SK-N-SH (cell line): Measurements from ENCODE around the gene SPAG6. TPM values are rescaled to one million over a fixed set of nuclear protein-coding genes. Genes with fewer than 3 reads are reported as not detected.

Experiments used
- CTCF ChIA-PET: fragments of 300-600, 350-600 bp; formaldehyde crosslinking; extraction: SDS; loops from one replicate; lab custom pipeline; 2021; lab: Yijun Ruan, JAX
- POLR2A ChIA-PET: fragments of 350-600 bp; sonication (Branson Sonifier 250); formaldehyde crosslinking; extraction: SDS; loops from one replicate; lab custom pipeline; 2020; ENCODE audit warnings: antibody characterized with exemption, inconsistent platforms; lab: Yijun Ruan, JAX
- DNase-seq: peaks from one replicate; pipeline ENCODE4 v3.0.0; 2012
- H2AFZ ChIP-seq: fragments of 200-600 bp; sonication (generic); 2 replicates; pipeline ENCODE4 v1.8.1; 2016; ENCODE audit warnings: antibody characterized with exemption, mild to moderate bottlenecking, low read depth
- H3F3A ChIP-seq: fragments of 200-600 bp; sonication (generic); replicated peaks from 2 replicates; pipeline ENCODE3; 2016; ENCODE audit warnings: antibody characterized with exemption, mild to moderate bottlenecking; ENCODE audit not compliant: insufficient read depth
- H3K27ac ChIP-seq, 2 experiments: fragments of 200-500 bp in 1 of 2; fragments of 200-600 bp in 1 of 2; sonication (Bioruptor generic) in 1 of 2; sonication (generic), shearing (Covaris generic) in 1 of 2; 2 replicates each; pipeline versions ENCODE4 v1.5.1 to v1.6.1; 2014 to 2016; ENCODE audit warnings: low read depth in 2 of 2, inconsistent platforms in 1 of 2, low read length in 1 of 2, mild to moderate bottlenecking in 1 of 2, mixed read lengths in 1 of 2
- H3K27me3 ChIP-seq: fragments of 200-600 bp; sonication (generic), shearing (Covaris generic); 2 replicates; pipeline ENCODE4 v1.6.1; 2016; ENCODE audit warnings: mixed run types; ENCODE audit not compliant: insufficient read depth
- H3K36me3 ChIP-seq, 2 experiments: fragments of 200-500 bp in 1 of 2; fragments of 200-600 bp in 1 of 2; sonication (Bioruptor generic) in 1 of 2; sonication (generic) in 1 of 2; replicated peaks in 1 of 2; 2 replicates each; pipeline versions ENCODE3 to v1.5.1; 2014 to 2016; ENCODE audit warnings: low read length in 1 of 2, mild to moderate bottlenecking in 1 of 2; ENCODE audit not compliant: insufficient read depth in 2 of 2, control insufficient read depth in 1 of 2
- H3K4me1 ChIP-seq, 2 experiments: fragments of 200-500 bp in 1 of 2; fragments of 200-600 bp in 1 of 2; sonication (Bioruptor generic) in 1 of 2; sonication (generic), shearing (Covaris generic) in 1 of 2; 2 replicates each; pipeline versions ENCODE4 v1.5.1 to v1.6.1; 2014 to 2016; ENCODE audit warnings: low read depth in 1 of 2, low read length in 1 of 2, mixed run types in 1 of 2; ENCODE audit not compliant: insufficient read depth in 2 of 2, control insufficient read depth in 1 of 2
- H3K4me2 ChIP-seq: fragments of 200-600 bp; sonication (generic), shearing (Covaris generic); 2 replicates; pipeline ENCODE4 v1.6.1; 2017; ENCODE audit warnings: mixed run types
- H3K4me3 ChIP-seq, 2 experiments: fragments of 200-500 bp in 1 of 2; fragments of 200-600 bp in 1 of 2; sonication (Bioruptor generic) in 1 of 2; sonication (generic), shearing (Covaris generic) in 1 of 2; 2 replicates each; pipeline versions ENCODE4 v1.5.1 to v1.8.1; 2014 to 2016; ENCODE audit warnings: low read depth in 2 of 2, inconsistent platforms in 1 of 2, low read length in 1 of 2, mild to moderate bottlenecking in 1 of 2, mixed read lengths in 1 of 2, moderate library complexity in 1 of 2
- H3K79me2 ChIP-seq: fragments of 200-600 bp; sonication (generic); 2 replicates; pipeline ENCODE4 v1.8.1; 2017; ENCODE audit warnings: mild to moderate bottlenecking; ENCODE audit not compliant: insufficient read depth
- H3K9ac ChIP-seq: fragments of 200-600 bp; sonication (generic); 2 replicates; pipeline ENCODE4 v1.6.1; 2017; ENCODE audit warnings: mixed run types
- H3K9me2 ChIP-seq: fragments of 200-600 bp; sonication (generic); 2 replicates; pipeline ENCODE4 v1.6.1; 2017; ENCODE audit warnings: mixed run types
- H3K9me3 ChIP-seq: fragments of 200-600 bp; sonication (generic); 2 replicates; pipeline ENCODE4 v1.6.1; 2017; ENCODE audit warnings: mixed run types, mild to moderate bottlenecking, moderate library complexity
- H4K20me1 ChIP-seq: fragments of 200-600 bp; sonication (generic); 2 replicates; pipeline ENCODE4 v1.6.1; 2017; ENCODE audit warnings: mild to moderate bottlenecking, mixed run types; ENCODE audit not compliant: insufficient read depth
- CHD2 ChIP-seq: fragments of 150-350 bp; IDR thresholded peaks from 2 replicates; pipeline ENCODE4 v1.6.1; 2018; ENCODE audit warnings: low read length; ENCODE audit not compliant: partially characterized antibody
- ELF1 ChIP-seq: IDR thresholded peaks from 2 replicates; pipeline ENCODE4 v1.4.0; 2012
- GATA2 ChIP-seq: sonication (generic); formaldehyde crosslinking; IDR thresholded peaks from 2 replicates; pipeline ENCODE4 v1.5.0; 2020; ENCODE audit warnings: mild to moderate bottlenecking, missing genetic modification reagents
- MEF2A ChIP-seq: IDR thresholded peaks from 2 replicates; pipeline ENCODE4 v1.4.0; 2012; ENCODE audit warnings: low read depth, borderline replicate concordance
- NFIC ChIP-seq: IDR thresholded peaks from 2 replicates; pipeline ENCODE4 v1.4.0; 2012; ENCODE audit warnings: borderline replicate concordance
- NRF1 ChIP-seq: IDR thresholded peaks from 2 replicates; pipeline ENCODE4 v1.6.1; 2012; ENCODE audit warnings: low read depth, mild to moderate bottlenecking, low read length
- POLR2AphosphoS5 ChIP-seq: IDR thresholded peaks from 2 replicates; pipeline ENCODE4 v1.6.1; 2012; ENCODE audit warnings: low read depth, low read length
- RAD21 ChIP-seq: IDR thresholded peaks from 2 replicates; pipeline ENCODE4 v1.6.1; 2012; ENCODE audit warnings: mild to moderate bottlenecking, low read length
- RCOR1 ChIP-seq: fragments of 150-350 bp; IDR thresholded peaks from 2 replicates; pipeline ENCODE4 v1.6.1; 2017; ENCODE audit warnings: antibody characterized with exemption, low read length
- RXRA ChIP-seq: IDR thresholded peaks from 2 replicates; pipeline ENCODE4 v1.4.0; 2012; ENCODE audit warnings: low read depth, mild to moderate bottlenecking, borderline replicate concordance
- SMC3 ChIP-seq: IDR thresholded peaks from 2 replicates; pipeline ENCODE4 v1.6.1; 2012; ENCODE audit warnings: low read depth, low read length, improper control_type of control experiment
- TCF12 ChIP-seq: IDR thresholded peaks from 2 replicates; pipeline ENCODE4 v1.4.0; 2012
- TEAD4 ChIP-seq: IDR thresholded peaks from 2 replicates; pipeline ENCODE4 v1.4.0; 2012; ENCODE audit warnings: mild to moderate bottlenecking, borderline replicate concordance; ENCODE audit not compliant: insufficient read depth
- WGBS: methylation state at CpG from one replicate; pipeline ENCODE4 v1.1.6; 2017; ENCODE audit warnings: low lambda C conversion rate; 5-methylcytosine and 5-hydroxymethylcytosine counted together
- polyA plus RNA-seq, 3 experiments: library from polyadenylated mRNA; depleted of rRNA; stranded (reverse); fragments of >200 nt; gene quantifications; 2 replicates each; pipeline ENCODE4 v1.2.3, GENCODE V29; 2012
- TF ChIP-seq, protein P1 (sequence below): IDR thresholded peaks from 2 replicates; pipeline ENCODE4; 2012
- TF ChIP-seq, protein P2 (sequence below): fragments of 150-350 bp; IDR thresholded peaks from 2 replicates; pipeline ENCODE4 v1.6.1; 2016; ENCODE audit warnings: mild to moderate bottlenecking, low read depth, low read length
- TF ChIP-seq, protein P3 (sequence below): fragments of 150-350 bp; IDR thresholded peaks from 2 replicates; pipeline ENCODE4 v1.6.1; 2017; ENCODE audit warnings: antibody characterized with exemption, low read length, low read depth, borderline replicate concordance

The SPAG6 gene
- polyA plus RNA-seq, 1 of the 3 experiments (the other 2 are of a cell fraction): 0.77 TPM

- POLR2A ChIA-PET: no interaction called here
- no peak overlapping the region for H3K27ac ChIP-seq
- H3K9me3 ChIP-seq: no peaks in the 10 kb centered on the region
- WGBS: 95% methylated on average over 5 of the region's 5 CpGs
- peaks cover 17 to 25% of the 10 kb centered on the region in 2 experiments for H3K36me3 ChIP-seq
- no peak overlapping the region for H3K4me2 ChIP-seq
- CTCF ChIA-PET: interaction anchor here (1.1 kb wide), 1 partner anchor 664 kb away, joined by 3 read pairs; no protein-coding TSS in a partner anchor
- no peak overlapping the region for H2AFZ ChIP-seq
- no peak for TF ChIP-seq GATA2 (CRISPR knock-in tag)
- TF ChIP-seq ELF1: no peak
- TF ChIP-seq, protein P1, sequence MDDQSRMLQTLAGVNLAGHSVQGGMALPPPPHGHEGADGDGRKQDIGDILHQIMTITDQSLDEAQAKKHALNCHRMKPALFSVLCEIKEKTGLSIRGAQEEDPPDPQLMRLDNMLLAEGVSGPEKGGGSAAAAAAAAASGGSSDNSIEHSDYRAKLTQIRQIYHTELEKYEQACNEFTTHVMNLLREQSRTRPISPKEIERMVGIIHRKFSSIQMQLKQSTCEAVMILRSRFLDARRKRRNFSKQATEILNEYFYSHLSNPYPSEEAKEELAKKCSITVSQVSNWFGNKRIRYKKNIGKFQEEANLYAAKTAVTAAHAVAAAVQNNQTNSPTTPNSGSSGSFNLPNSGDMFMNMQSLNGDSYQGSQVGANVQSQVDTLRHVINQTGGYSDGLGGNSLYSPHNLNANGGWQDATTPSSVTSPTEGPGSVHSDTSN: no peak
- TF ChIP-seq, protein P2, sequence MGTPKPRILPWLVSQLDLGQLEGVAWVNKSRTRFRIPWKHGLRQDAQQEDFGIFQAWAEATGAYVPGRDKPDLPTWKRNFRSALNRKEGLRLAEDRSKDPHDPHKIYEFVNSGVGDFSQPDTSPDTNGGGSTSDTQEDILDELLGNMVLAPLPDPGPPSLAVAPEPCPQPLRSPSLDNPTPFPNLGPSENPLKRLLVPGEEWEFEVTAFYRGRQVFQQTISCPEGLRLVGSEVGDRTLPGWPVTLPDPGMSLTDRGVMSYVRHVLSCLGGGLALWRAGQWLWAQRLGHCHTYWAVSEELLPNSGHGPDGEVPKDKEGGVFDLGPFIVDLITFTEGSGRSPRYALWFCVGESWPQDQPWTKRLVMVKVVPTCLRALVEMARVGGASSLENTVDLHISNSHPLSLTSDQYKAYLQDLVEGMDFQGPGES: no peak
- no peak for TF ChIP-seq NFIC
- TF ChIP-seq CHD2: no peak
- no peak for TF ChIP-seq SMC3
- no peak for TF ChIP-seq RCOR1
- no peak for TF ChIP-seq TEAD4
- TF ChIP-seq NRF1: no peak
- no peak for TF ChIP-seq RXRA
- no peak for TF ChIP-seq RAD21
- peaks cover 15% of the 10 kb centered on the region for H3F3A ChIP-seq
- peaks cover 11% of the 10 kb centered on the region for H3K27me3 ChIP-seq
- H3K4me1 ChIP-seq: peaks cover 0 to 14% of the 10 kb centered on the region in 2 experiments; a peak in 2 of 4 replicates
- H3K79me2 ChIP-seq: peaks cover 30% of the 10 kb centered on the region
- H3K9ac ChIP-seq: no peak overlapping the region
- no peaks in the 10 kb centered on the region for H3K9me2 ChIP-seq
- H3K4me3 ChIP-seq: no peak overlapping the region
- H4K20me1 ChIP-seq: peaks cover 23% of the 10 kb centered on the region
- DNase-seq: no peak
These were observed 21.6 kb upstream of the SPAG6 start for GRCh38 chr10:22323538-22324305.

GRCh38 chr10:22324413-22324812, 20.9 kb upstream of the SPAG6 start:
- no peak for TF ChIP-seq GATA2 (CRISPR knock-in tag)
- no peak for TF ChIP-seq TCF12
- no peak for TF ChIP-seq POLR2AphosphoS5
- no peak for TF ChIP-seq MEF2A
- no peak for TF ChIP-seq TEAD4
- TF ChIP-seq, protein P3, sequence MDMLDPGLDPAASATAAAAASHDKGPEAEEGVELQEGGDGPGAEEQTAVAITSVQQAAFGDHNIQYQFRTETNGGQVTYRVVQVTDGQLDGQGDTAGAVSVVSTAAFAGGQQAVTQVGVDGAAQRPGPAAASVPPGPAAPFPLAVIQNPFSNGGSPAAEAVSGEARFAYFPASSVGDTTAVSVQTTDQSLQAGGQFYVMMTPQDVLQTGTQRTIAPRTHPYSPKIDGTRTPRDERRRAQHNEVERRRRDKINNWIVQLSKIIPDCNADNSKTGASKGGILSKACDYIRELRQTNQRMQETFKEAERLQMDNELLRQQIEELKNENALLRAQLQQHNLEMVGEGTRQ: no peak
- Histone ChIP-seq H3K27me3 (peaks cover 11% of the 10 kb centered on the region), H3F3A (peaks cover 11% of the 10 kb centered on the region), H3K9me3 (no peaks in the 10 kb centered on the region), H3K9me2 (no peaks in the 10 kb centered on the region), H3K79me2 (peaks cover 27% of the 10 kb centered on the region), H3K4me1 (peaks cover 0 to 14% of the 10 kb centered on the region in 2 experiments; a peak in 2 of 4 replicates), H3K4me3 (no peak overlapping the region; a peak in 1 of 4 replicates), H3K4me2 (peak overlapping the region; percentile 80; the same call in 1 of the 2 replicates), H2AFZ (no peak overlapping the region), H3K27ac (no peak overlapping the region), H3K36me3 (peaks cover 23 to 29% of the 10 kb centered on the region in 2 experiments), H4K20me1 (peaks cover 23% of the 10 kb centered on the region), H3K9ac (no peak overlapping the region)
- 91% methylated on average over 4 of the region's 4 CpGs for WGBS
- ChIA-PET POLR2A (interaction anchor here (0.9 to 1.4 kb wide), 2 partner anchors 8 to 230 kb away, joined by 3 to 5 read pairs; partner anchors contain the start of gene COMMD3), CTCF (interaction anchor here (0.9 to 1.0 kb wide), 2 partner anchors 15 to 663 kb away, joined by 3 read pairs; no protein-coding TSS in a partner anchor)
- no peak for DNase-seq
